Non-pigmented ciliary epithelial cell (primary cell): ENCODE results near the gene NAMPT.
"Not testable (repeated sequence)": the region's sequence is repeated elsewhere in the genome, so short reads cannot be mapped to it uniquely, and the experiment has no call there.

ENCODE experiments used
- DNase-seq: peaks from one replicate; pipeline ENCODE4 v3.0.0-alpha.2; 2010; ENCODE audit warnings: low read depth

Gene NAMPT

GRCh38 chr7:106231856-106232490, 52.8 kb downstream of the NAMPT start:
- DNase-seq, result no peak

GRCh38 chr7:106225856-106226255, 58.9 kb downstream of the NAMPT start:
- no peak for DNase-seq

- DNase-seq, result no peak
Observed at GRCh38 chr7:106224797-106225196, 60.0 kb downstream of the NAMPT start.

- DNase-seq, result no peak
Observed at GRCh38 chr7:106223156-106223555, 61.6 kb downstream of the NAMPT start.

GRCh38 chr7:106222545-106222944, 62.2 kb downstream of the NAMPT start:
- DNase-seq, result no peak

- DNase-seq, result no peak
Observed at GRCh38 chr7:106220307-106220706, 64.5 kb downstream of the NAMPT start.

- DNase-seq, result no peak
Observed at GRCh38 chr7:106219170-106219569, 65.6 kb downstream of the NAMPT start.

GRCh38 chr7:106218546-106218945, 66.2 kb downstream of the NAMPT start:
- no peak for DNase-seq

- no peak for DNase-seq
Observed at GRCh38 chr7:106216923-106217542, 67.8 kb downstream of the NAMPT start.

GRCh38 chr7:106216517-106216922, 68.3 kb downstream of the NAMPT start:
- DNase-seq, result peak; percentile 91

- DNase-seq, result no peak
Observed at GRCh38 chr7:106215868-106216516, 68.8 kb downstream of the NAMPT start.

GRCh38 chr7:106208944-106209343, 75.8 kb downstream of the NAMPT start:
- not testable (repeated sequence) for DNase-seq

GRCh38 chr7:106206826-106207541, 77.8 kb downstream of the NAMPT start:
- no peak for DNase-seq

- no peak for DNase-seq
Observed at GRCh38 chr7:106205621-106206222, 79.1 kb downstream of the NAMPT start.

GRCh38 chr7:106203473-106203872, 81.3 kb downstream of the NAMPT start:
- no peak for DNase-seq

GRCh38 chr7:106201164-106201563, 83.6 kb downstream of the NAMPT start:
- no peak for DNase-seq

- no peak for DNase-seq
Observed at GRCh38 chr7:106199813-106200364, 84.9 kb downstream of the NAMPT start.

GRCh38 chr7:106199024-106199423, 85.8 kb downstream of the NAMPT start:
- no peak for DNase-seq
